Choroid plexus epithelial cell (primary cell): ENCODE measurements around the gene TULP4.

Experiments
- DNase-seq: peaks from one replicate; pipeline ENCODE4 v3.0.0-alpha.2; 2010; ENCODE audit warnings: low read depth
- H3K4me3 ChIP-seq: 2 replicates; pipeline ENCODE4 v1.5.1; 2011; ENCODE audit warnings: low read depth, mild to moderate bottlenecking, control low read depth, low read length, moderate library complexity
- TF ChIP-seq, protein P1 (sequence below): conservative IDR thresholded peaks from 2 replicates; pipeline ENCODE4 v1.5.1; 2011; ENCODE audit warnings: low read depth, mild to moderate bottlenecking, control low read depth, inconsistent platforms, low read length, moderate library complexity

Gene TULP4

DNA sequence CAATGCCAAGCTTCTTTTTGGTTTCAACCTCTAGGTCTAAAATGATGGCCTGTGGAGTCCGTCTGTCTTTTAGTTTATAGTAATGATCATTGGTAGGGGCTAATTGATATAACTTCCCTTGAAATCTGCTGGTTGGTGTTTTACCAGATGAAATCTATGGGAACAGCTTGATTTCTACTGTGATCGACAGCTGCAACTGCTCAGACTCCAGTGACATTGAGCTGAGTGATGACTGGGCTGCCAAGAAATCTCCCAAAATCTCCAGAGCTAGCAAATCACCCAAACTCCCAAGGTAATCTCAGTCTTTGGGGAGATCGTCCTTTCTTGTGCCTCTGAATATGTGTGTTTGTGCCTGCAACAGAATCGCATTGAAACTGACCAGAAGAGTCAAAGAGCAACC lies 177.2 kb downstream of the TULP4 start:
- TF ChIP-seq, protein P1, sequence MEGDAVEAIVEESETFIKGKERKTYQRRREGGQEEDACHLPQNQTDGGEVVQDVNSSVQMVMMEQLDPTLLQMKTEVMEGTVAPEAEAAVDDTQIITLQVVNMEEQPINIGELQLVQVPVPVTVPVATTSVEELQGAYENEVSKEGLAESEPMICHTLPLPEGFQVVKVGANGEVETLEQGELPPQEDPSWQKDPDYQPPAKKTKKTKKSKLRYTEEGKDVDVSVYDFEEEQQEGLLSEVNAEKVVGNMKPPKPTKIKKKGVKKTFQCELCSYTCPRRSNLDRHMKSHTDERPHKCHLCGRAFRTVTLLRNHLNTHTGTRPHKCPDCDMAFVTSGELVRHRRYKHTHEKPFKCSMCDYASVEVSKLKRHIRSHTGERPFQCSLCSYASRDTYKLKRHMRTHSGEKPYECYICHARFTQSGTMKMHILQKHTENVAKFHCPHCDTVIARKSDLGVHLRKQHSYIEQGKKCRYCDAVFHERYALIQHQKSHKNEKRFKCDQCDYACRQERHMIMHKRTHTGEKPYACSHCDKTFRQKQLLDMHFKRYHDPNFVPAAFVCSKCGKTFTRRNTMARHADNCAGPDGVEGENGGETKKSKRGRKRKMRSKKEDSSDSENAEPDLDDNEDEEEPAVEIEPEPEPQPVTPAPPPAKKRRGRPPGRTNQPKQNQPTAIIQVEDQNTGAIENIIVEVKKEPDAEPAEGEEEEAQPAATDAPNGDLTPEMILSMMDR: no peak
- no peak overlapping the region for H3K4me3 ChIP-seq
- no peak for DNase-seq

DNA sequence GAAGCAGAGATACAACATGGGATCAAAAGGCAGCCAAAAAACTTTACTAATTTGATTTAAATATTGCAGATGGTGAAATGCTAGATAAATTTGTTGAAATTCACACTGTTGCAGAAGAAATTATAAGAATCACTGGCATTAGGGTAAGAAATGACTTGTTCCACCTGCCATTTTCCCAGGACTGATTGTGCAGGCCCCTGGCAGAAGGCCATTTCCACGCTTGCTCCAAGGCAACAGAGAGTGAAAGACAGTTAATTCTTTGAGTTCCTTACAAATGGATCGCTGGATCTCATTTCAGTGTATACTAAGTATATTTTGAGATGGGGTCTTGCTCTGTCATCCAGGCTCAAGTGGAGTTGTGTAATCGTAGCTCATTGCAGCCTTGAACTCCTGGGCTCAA lies 180.6 kb downstream of the TULP4 start:
- no peak overlapping the region for H3K4me3 ChIP-seq
- TF ChIP-seq, protein P1: no peak
- no peak for DNase-seq

DNA sequence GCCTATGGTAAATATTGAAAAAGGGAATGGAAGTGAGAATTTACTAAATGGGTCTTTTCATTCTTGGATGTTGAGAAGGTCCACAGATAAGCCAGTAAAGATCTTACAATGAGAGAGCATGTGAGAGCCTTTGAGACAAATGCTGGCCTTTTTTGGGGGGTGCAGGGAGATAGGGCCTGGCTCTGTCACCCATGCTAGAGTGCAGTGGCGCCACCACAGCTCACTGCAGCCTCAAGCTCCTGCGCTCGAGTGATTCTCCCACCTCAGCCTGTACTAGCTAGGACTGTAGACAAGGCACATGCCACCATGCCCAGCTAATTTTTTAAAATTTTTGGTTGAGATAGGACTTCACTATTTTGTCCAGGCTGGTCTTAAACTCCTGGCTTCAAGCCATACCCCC lies 184.4 kb downstream of the TULP4 start:
- TF ChIP-seq, protein P1: no peak
- H3K4me3 ChIP-seq: no peak overlapping the region
- DNase-seq: no peak

DNA sequence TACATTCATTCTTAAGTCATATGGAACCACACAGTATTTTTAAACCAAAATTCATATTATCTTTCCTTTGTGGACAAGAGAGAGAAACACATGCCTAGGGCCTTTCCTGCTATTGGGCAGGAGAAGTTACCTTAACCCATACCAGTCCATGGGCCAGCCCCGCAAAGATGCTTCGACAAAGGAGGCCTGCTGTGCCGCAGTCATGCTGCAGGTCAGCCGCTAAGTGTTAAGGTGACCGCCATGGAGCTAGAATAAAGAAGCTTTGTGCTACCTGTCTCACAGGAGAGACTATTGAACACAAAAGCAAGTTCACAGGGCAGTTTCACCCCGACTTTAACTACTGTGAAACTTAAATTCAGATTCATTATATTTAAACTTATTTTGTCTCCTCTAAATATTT lies 185.4 kb downstream of the TULP4 start:
- DNase-seq: no peak

DNA sequence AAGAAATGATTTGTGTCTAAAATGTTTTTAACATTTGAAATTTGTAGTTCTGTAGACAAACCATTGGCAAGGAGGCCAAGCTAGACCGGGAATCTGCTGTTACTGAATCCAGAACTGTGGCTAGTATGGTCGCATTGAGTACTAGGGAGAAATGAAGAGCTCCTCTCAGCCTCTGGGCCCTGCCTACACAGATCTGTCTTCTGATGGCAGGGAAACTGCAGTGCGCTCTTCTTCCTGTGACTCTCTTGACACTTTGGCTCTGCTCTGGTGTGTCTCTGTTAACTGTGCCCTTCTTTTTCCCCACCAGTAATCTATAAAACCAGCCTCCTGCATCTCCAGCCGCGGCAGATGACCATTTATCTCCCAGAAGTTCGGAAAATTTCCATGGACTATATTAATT lies 186.1 kb downstream of the TULP4 start:
- no peak overlapping the region for H3K4me3 ChIP-seq
- no peak for DNase-seq
- TF ChIP-seq, protein P1: no peak

More for the DNA sequence above, 185.4 kb downstream of the TULP4 start:
- no peak overlapping the region for H3K4me3 ChIP-seq
- TF ChIP-seq, protein P1: no peak

DNA sequence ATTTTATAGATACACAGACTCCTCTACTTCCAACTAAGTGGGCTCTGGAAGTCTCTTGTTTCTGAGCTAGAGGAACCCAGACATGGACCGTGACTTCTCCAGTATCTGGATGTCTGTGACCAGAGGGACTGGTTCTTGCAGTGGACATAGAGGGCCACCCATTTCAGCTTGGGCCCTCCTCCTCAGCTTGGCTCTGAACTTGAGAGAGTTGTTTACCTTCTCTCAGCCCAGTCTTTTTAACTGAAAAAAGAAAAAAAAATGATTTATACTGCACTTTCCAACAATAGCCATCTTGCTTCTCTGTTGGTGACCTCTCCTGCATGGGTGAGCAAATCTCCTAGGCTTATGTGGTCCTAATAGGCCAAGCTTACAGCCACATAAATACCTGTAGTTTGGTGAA lies 187.3 kb downstream of the TULP4 start:
- H3K4me3 ChIP-seq: no peak overlapping the region
- DNase-seq: no peak
- TF ChIP-seq, protein P1: no peak

DNA sequence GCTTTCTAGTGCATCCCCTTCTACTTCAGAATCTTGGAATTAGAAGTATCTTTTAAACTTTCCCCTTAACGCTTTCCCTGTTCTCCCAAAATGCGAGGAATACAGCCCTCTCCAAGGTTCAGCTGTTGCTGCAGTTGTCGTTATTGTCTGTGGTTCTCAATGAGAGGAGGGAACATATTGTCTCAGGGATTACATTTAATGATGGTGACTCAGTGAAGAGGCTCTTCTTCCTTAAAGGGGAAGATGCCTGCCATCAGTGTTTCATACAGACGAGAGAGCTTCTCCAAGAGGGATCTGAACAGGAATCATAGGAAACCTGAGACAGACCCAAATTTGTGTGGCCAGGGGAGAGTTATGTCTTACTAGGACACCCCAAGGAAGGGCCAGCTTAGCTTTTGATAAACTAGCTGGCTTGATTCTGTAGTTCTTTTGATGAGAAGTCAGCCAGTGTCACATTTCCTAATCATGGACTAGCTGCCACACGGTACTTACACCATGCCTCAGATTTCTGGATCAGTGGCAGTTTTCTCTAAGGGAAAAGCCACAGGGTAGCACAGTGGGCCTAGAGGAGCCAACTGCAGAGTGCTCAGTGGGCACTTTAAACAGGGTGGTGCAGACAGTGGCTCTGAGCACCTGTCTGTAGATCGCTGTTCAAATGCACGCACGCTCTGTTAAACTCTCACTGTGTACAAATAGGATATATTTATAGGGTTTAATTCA lies 187.9 kb downstream of the TULP4 start:
- TF ChIP-seq, protein P1: no peak
- peak; percentile 59 for DNase-seq

More for the DNA sequence above, 187.9 kb downstream of the TULP4 start:
- no peak overlapping the region for H3K4me3 ChIP-seq
